Measurements from ENCODE around the gene FIG4. TPM values are rescaled to one million over a fixed set of nuclear protein-coding genes. Genes with fewer than 3 reads are reported as not detected.

The FIG4 gene
- total and polyA plus RNA-seq, 2 of the 13 experiments (the other 11 are each of a cell fraction or from before 2014, with no cell fraction given): 5.5 to 7.9 TPM

DNA sequence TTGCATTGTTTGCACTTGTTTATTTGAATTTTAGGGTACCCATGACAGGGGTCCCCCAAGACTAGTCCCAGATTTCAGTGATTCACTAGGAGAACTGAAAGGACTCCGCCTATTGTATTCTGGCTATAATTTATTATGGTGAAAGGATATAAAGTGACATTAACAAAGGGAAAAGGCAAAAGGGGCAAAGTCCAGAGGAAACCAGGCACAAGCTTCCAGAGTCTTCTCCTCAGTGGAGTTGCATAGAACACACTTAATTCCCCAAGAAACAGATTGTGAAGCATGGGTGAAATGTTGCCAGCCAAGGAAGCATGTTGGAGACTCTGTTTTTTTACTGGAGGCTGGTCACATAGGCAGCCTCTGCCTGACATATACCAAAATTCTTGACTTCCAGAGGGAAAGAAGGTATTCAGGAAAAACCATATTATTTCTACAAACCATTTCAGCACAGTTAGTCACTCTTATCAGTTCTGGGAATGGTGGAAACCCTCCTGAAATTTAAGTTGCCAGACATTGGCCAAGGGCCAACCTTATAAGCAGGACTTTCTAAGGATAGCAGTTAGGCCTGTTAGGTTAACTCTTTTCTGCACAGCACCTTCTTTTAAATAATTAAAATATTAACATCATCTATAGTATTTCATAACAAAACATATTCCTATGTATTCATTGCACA lies 71.8 kb downstream of the FIG4 start:
- Histone ChIP-seq H4K20me1 (ENCODE audit: insufficient read depth, low read length) (no peaks in the 10 kb centered on the region), H3K4me1 (ENCODE audit: insufficient read depth, low read length) (no peaks in the 10 kb centered on the region), H3K27me3 (ENCODE audit: control insufficient read depth in 1 of 2, insufficient read depth in 2 of 2, low read length in 2 of 2) (no peaks in the 10 kb centered on the region), H3K9ac (ENCODE audit: insufficient read depth, low read depth, low read length) (no peak overlapping the region), H3K4me2 (ENCODE audit: low read depth, low read length) (no peak overlapping the region), H2AFZ (ENCODE audit: low read length) (no peak overlapping the region), H3K36me3 (replicated peaks in 1 of 2; ENCODE audit: control insufficient read depth in 1 of 2, insufficient read depth in 2 of 2, low read length in 2 of 2) (no peaks in the 10 kb centered on the region), H3K27ac (ENCODE audit: extremely low read length, insufficient read depth, low read length) (no peak overlapping the region), H3K79me2 (ENCODE audit: insufficient read depth, low read length) (no peaks in the 10 kb centered on the region), H3K9me3 (ENCODE audit: low read length) (no peaks in the 10 kb centered on the region), H3K4me3 (replicated peaks in 1 of 3; ENCODE audit: insufficient read depth in 1 of 3, low read depth in 2 of 3, low read length in 3 of 3) (no peak overlapping the region)
- ChIA-PET POLR2A (no interaction called here), CTCF (ENCODE audit: low intra/inter-chr PET ratio, low total read pairs) (no interaction called here)
- intact Hi-C loops (cut with micrococcal nuclease; ENCODE audit: unreplicated experiment) (no loop called here), in situ Hi-C loops (cut with HindIII; ENCODE audit: extremely low pct_ligation_motif_present, low pct_unique_long_range_greater_than_20kb) (no loop called here)
- no peak for TF ChIP-seq ZNF501 (CRISPR knock-in tag; IDR thresholded peaks at IDR 0.05)
- no peak for TF ChIP-seq MED1 (CRISPR knock-in tag; IDR thresholded peaks at IDR 0.05)
- no peak for TF ChIP-seq JUN (CRISPR knock-in tag; IDR thresholded peaks at IDR 0.05)
- TF ChIP-seq ZNF652 (CRISPR knock-in tag; IDR thresholded peaks at IDR 0.05; ENCODE audit: borderline replicate concordance, low read depth): no peak
- TF ChIP-seq, protein P1, sequence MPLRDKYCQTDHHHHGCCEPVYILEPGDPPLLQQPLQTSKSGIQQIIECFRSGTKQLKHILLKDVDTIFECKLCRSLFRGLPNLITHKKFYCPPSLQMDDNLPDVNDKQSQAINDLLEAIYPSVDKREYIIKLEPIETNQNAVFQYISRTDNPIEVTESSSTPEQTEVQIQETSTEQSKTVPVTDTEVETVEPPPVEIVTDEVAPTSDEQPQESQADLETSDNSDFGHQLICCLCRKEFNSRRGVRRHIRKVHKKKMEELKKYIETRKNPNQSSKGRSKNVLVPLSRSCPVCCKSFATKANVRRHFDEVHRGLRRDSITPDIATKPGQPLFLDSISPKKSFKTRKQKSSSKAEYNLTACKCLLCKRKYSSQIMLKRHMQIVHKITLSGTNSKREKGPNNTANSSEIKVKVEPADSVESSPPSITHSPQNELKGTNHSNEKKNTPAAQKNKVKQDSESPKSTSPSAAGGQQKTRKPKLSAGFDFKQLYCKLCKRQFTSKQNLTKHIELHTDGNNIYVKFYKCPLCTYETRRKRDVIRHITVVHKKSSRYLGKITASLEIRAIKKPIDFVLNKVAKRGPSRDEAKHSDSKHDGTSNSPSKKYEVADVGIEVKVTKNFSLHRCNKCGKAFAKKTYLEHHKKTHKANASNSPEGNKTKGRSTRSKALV (CRISPR knock-in tag; IDR thresholded peaks at IDR 0.05): no peak
- TF ChIP-seq ZNF292 (CRISPR knock-in tag; IDR thresholded peaks at IDR 0.05; ENCODE audit: borderline replicate concordance, low read depth): no peak
- TF ChIP-seq, protein P2, sequence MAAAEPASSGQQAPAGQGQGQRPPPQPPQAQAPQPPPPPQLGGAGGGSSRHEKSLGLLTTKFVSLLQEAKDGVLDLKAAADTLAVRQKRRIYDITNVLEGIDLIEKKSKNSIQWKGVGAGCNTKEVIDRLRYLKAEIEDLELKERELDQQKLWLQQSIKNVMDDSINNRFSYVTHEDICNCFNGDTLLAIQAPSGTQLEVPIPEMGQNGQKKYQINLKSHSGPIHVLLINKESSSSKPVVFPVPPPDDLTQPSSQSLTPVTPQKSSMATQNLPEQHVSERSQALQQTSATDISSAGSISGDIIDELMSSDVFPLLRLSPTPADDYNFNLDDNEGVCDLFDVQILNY (CRISPR knock-in tag; conservative IDR thresholded peaks at IDR 0.05): no peak
- TF ChIP-seq ZNF230 (CRISPR knock-in tag; IDR thresholded peaks at IDR 0.05): no peak
- no peak for TF ChIP-seq ZFAT (CRISPR knock-in tag; conservative IDR thresholded peaks at IDR 0.05)
- no peak for TF ChIP-seq ZNF354B (CRISPR knock-in tag; IDR thresholded peaks at IDR 0.05)
- 0% methylated on average over 1 of the region's 1 CpG for WGBS (ENCODE audit: low lambda C conversion rate)
- FAIRE-seq: no peak
- ATAC-seq: no peak
- DNase-seq (ENCODE audit: low spot score): no peak
- BruUV-seq (replicated peaks): no TSS peak

Measured in HepG2 (cell line).